RWPE1 (cell line): ENCODE data around the gene CEP170B.

Source experiments
- CTCF ChIA-PET: fragments of 350-600 bp; sonication (Branson Sonifier 250); formaldehyde crosslinking; extraction: SDS; loops from one replicate; lab custom pipeline; 2021; lab: Yijun Ruan, JAX
- POLR2A ChIA-PET: fragments of 400-600 bp; formaldehyde crosslinking; extraction: SDS; loops from one replicate; lab custom pipeline; 2020; ENCODE audit warnings: antibody characterized with exemption; ENCODE audit not compliant: low non-redundant PET; lab: Yijun Ruan, JAX
- DNase-seq: peaks from one replicate; pipeline ENCODE4 v3.0.0; 2012; ENCODE audit warnings: low spot score
- H3K27ac ChIP-seq: fragments of 450-650 bp; 2 replicates; pipeline ENCODE4 v1.5.1; 2017
- CTCF ChIP-seq: fragments of 450-650 bp; conservative IDR thresholded peaks from 2 replicates; pipeline ENCODE4 v1.5.1; 2017; ENCODE audit warnings: low read depth, mild to moderate bottlenecking

The CEP170B gene

GRCh38 chr14:104866451-104867370, 1.6 kb downstream of the CEP170B start:
- ChIA-PET CTCF (interaction anchor here (0.6 to 1.3 kb wide), 2 partner anchors 41 to 98 kb away, joined by 3 to 5 read pairs; no protein-coding TSS in a partner anchor), POLR2A (interaction anchor here (0.9 to 1.1 kb wide), 3 partner anchors 16 to 114 kb away, joined by 3 to 5 read pairs (median 3); no protein-coding TSS in a partner anchor)
- TF ChIP-seq CTCF: no peak
- DNase-seq: no peak
- H3K27ac ChIP-seq: peak overlapping the region; percentile 91

GRCh38 chr14:104867371-104868059, 2.4 kb downstream of the CEP170B start:
- CTCF ChIA-PET: interaction anchor here (0.6 to 1.3 kb wide), 4 partner anchors 99 to 1826 kb away, joined by 3 to 5 read pairs (median 3); no protein-coding TSS in a partner anchor
- no peak for TF ChIP-seq CTCF
- H3K27ac ChIP-seq: peak overlapping the region; percentile 91
- POLR2A ChIA-PET: interaction anchor here (0.9 to 1.1 kb wide), 3 partner anchors 15 to 115 kb away, joined by 3 to 5 read pairs (median 3); no protein-coding TSS in a partner anchor
- DNase-seq: no peak

GRCh38 chr14:104868060-104868740, 3.1 kb downstream of the CEP170B start:
- no peak for TF ChIP-seq CTCF
- CTCF ChIA-PET: interaction anchor here (0.6 to 0.7 kb wide), 3 partner anchors 125 to 1825 kb away, joined by 3 read pairs; no protein-coding TSS in a partner anchor
- DNase-seq: no peak
- peak overlapping the region; percentile 91 for H3K27ac ChIP-seq
- POLR2A ChIA-PET: no interaction called here

- ChIA-PET CTCF (interaction anchor here (0.6 kb wide), 1 partner anchor 144 kb away, joined by 4 read pairs; no protein-coding TSS in a partner anchor), POLR2A (no interaction called here)
- TF ChIP-seq CTCF: no peak
- H3K27ac ChIP-seq: peak overlapping the region; percentile 91
- DNase-seq: no peak
Measured at GRCh38 chr14:104868811-104869572, 3.9 kb downstream of the CEP170B start.

GRCh38 chr14:104869669-104870367, 4.8 kb downstream of the CEP170B start:
- ChIA-PET CTCF (interaction anchor here (0.6 kb wide), 1 partner anchor 143 kb away, joined by 4 read pairs; no protein-coding TSS in a partner anchor), POLR2A (no interaction called here)
- DNase-seq: no peak
- peak overlapping the region; percentile 91 for H3K27ac ChIP-seq
- no peak for TF ChIP-seq CTCF
